C4-2B (cell line): ENCODE measurements around the gene CLEC11A.

ENCODE experiments used
- ZFX ChIP-seq: fragments of 450-650 bp; IDR thresholded peaks from 2 replicates; pipeline ENCODE4 v1.6.1; 2017
- TF ChIP-seq, protein P1 (sequence below): fragments of 450-650 bp; conservative IDR thresholded peaks from 2 replicates; pipeline ENCODE4 v1.5.1; 2017; ENCODE audit warnings: mild to moderate bottlenecking

DNA sequence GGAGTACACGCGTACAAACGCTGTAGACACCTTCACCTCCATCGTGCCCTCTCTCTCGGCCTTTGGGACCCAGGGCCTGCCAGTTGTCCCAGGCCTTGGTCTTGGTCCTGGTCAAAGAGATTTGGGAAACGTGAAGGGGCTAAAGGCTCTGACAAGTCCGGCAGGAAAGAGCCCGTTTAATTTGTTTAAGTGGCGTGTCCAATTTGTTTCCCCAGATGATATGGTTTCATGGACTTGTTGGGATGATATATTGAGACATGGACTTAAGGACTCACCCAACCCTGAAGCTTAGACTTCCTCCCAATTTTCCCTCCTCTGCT, 2.7 kb downstream of the CLEC11A start:
- TF ChIP-seq, protein P1, sequence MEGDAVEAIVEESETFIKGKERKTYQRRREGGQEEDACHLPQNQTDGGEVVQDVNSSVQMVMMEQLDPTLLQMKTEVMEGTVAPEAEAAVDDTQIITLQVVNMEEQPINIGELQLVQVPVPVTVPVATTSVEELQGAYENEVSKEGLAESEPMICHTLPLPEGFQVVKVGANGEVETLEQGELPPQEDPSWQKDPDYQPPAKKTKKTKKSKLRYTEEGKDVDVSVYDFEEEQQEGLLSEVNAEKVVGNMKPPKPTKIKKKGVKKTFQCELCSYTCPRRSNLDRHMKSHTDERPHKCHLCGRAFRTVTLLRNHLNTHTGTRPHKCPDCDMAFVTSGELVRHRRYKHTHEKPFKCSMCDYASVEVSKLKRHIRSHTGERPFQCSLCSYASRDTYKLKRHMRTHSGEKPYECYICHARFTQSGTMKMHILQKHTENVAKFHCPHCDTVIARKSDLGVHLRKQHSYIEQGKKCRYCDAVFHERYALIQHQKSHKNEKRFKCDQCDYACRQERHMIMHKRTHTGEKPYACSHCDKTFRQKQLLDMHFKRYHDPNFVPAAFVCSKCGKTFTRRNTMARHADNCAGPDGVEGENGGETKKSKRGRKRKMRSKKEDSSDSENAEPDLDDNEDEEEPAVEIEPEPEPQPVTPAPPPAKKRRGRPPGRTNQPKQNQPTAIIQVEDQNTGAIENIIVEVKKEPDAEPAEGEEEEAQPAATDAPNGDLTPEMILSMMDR, result no peak
- no peak for TF ChIP-seq ZFX
